ENCODE data around the gene EXOC6B. TPM values are rescaled to one million over a fixed set of nuclear protein-coding genes. Genes with fewer than 3 reads are reported as not detected.

EXOC6B gene
- total RNA-seq, 1 donor: 40.2 TPM

- no peak overlapping the region for H3K4me3 ChIP-seq (ENCODE audit: low read depth, low read length)
- no peak for DNase-seq (ENCODE audit: low read depth)
- TF ChIP-seq CTCF (IDR thresholded peaks at IDR 0.05; ENCODE audit: insufficient read depth, low read depth, low read length): no peak
Observed at GRCh38 chr2:72338076-72338475, 487.8 kb downstream of the EXOC6B start.

DNA sequence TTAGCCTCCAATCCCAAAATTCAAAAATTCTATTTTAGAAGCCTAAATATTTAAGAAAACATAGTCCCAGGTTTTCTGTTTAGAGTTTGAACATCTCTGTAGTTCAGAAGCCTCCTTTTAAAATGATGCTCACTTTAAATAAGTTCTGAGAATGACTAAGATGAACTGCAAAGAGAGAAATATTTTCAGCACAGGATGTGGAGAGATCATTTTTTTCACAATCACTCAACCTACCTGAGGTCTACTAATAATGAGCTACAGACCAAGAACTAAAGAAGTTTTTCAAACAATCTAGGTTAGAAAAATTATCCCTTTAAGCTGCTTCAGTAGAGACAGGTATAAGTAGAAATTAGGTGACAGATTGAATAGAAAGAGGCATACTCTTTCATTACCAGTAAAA, 493.1 kb downstream of the EXOC6B start:
- no peak for TF ChIP-seq CTCF (IDR thresholded peaks at IDR 0.05; ENCODE audit: insufficient read depth, low read depth, low read length)
- no peak for DNase-seq (ENCODE audit: low read depth)
- no peak overlapping the region for H3K4me3 ChIP-seq (ENCODE audit: low read depth, low read length)

- H3K4me3 ChIP-seq (ENCODE audit: low read depth, low read length): no peak overlapping the region
- DNase-seq (ENCODE audit: low read depth): no peak
- TF ChIP-seq CTCF (IDR thresholded peaks at IDR 0.05; ENCODE audit: insufficient read depth, low read depth, low read length): no peak
Observed at GRCh38 chr2:72330652-72331051, 495.2 kb downstream of the EXOC6B start.

DNA sequence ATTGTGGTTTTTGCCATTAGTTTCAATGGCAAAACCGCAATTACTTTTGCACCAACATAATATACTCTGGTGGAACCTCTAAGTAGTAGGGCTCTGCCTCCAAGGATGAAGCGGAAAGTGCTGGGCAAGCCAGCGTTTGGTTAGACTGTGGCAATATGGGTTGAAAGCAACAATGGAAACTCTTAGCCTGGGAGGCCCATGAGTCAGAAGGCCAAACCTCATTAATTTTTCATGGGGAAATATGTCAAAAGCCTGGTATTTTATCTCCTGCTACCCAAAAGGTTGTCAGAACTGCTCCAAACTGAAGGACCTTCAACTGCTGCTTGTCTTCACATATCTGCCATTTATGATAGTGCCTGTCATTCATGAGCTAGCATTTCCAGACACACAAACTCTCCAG, 499.1 kb downstream of the EXOC6B start:
- H3K4me3 ChIP-seq (ENCODE audit: low read depth, low read length): no peak overlapping the region
- DNase-seq (ENCODE audit: low read depth): no peak
- no peak for TF ChIP-seq CTCF (IDR thresholded peaks at IDR 0.05; ENCODE audit: insufficient read depth, low read depth, low read length)

- peak; percentile 81 for TF ChIP-seq CTCF (IDR thresholded peaks at IDR 0.05; ENCODE audit: insufficient read depth, low read depth, low read length)
- no peak overlapping the region for H3K4me3 ChIP-seq (ENCODE audit: low read depth, low read length)
- peak; percentile 11 for DNase-seq (ENCODE audit: low read depth)
Observed at GRCh38 chr2:72325592-72326422, 500.0 kb downstream of the EXOC6B start.

- DNase-seq (ENCODE audit: low read depth): no peak
- TF ChIP-seq CTCF (IDR thresholded peaks at IDR 0.05; ENCODE audit: insufficient read depth, low read depth, low read length): no peak
- H3K4me3 ChIP-seq (ENCODE audit: low read depth, low read length): no peak overlapping the region
Observed at GRCh38 chr2:72316774-72317173, 509.1 kb downstream of the EXOC6B start.
